K562 (cell line): ENCODE data around the gene DCN. TPM values are rescaled to one million over a fixed set of nuclear protein-coding genes. Genes with fewer than 3 reads are reported as not detected.

Experiments used
- ATAC-seq: fragments of 200-7000 bp; cut with Tn5 transposase; 3 replicates; pipeline ENCODE4 v1.9.1; 2020; ENCODE audit warnings: moderate library complexity
- BruUV-seq: library from RNA; stranded (reverse); fragments of 400-500 nt; replicated peaks from 2 replicates; lab custom pipeline; 2021; lab: Mats Ljungman, UMichigan
- CTCF ChIA-PET: fragments of 300-600 bp; formaldehyde crosslinking; extraction: SDS; loops from one replicate; lab custom pipeline; 2021; ENCODE audit warnings: low intra/inter-chr PET ratio; lab: Yijun Ruan, JAX
- POLR2A ChIA-PET: fragments of 300-600, 350-650 bp; sonication (Branson Sonifier 250); formaldehyde crosslinking; extraction: SDS; loops from one replicate; lab custom pipeline; 2021; ENCODE audit warnings: antibody characterized with exemption, inconsistent platforms; lab: Yijun Ruan, JAX
- DNase-seq, 4 experiments: peaks; one replicate each; pipeline versions ENCODE4 v3.0.0 to v3.0.0-alpha.2; 2011 to 2018; ENCODE audit warnings: low spot score in 3 of 4, mixed read lengths in 3 of 4; ENCODE audit errors: extremely low read depth in 1 of 4
- FAIRE-seq: peaks from 2 replicates; lab custom pipeline; 2011; peaks lifted over from hg19 to GRCh38; lab: Jason Lieb, UNC
- H2AFZ ChIP-seq: 2 replicates; pipeline ENCODE4 v1.6.0; 2011; ENCODE audit warnings: low read depth, low read length, control low read depth, inconsistent platforms
- H3K27ac ChIP-seq: fragments of 200-600 bp; 3 replicates; pipeline ENCODE4 v1.8.0; 2011; ENCODE audit warnings: low read depth, mild to moderate bottlenecking, control low read depth, inconsistent platforms, low read length, moderate library complexity, mixed read lengths; ENCODE audit errors: extremely low read depth
- H3K27me3 ChIP-seq, 2 experiments: fragments of 300-600 bp in 1 of 2; 2 replicates in 1 of 2; 3 replicates in 1 of 2; pipeline versions ENCODE4 v1.6.0 to v1.8.0; 2011; ENCODE audit warnings: inconsistent platforms in 2 of 2, low read length in 2 of 2, mild to moderate bottlenecking in 1 of 2, mixed read lengths in 1 of 2, moderate library complexity in 1 of 2; ENCODE audit not compliant: control insufficient read depth in 2 of 2, insufficient read depth in 2 of 2
- H3K36me3 ChIP-seq: fragments of 300-600 bp; 3 replicates; pipeline ENCODE4 v1.8.0; 2011; ENCODE audit warnings: mild to moderate bottlenecking, low read length, inconsistent platforms; ENCODE audit not compliant: control insufficient read depth, insufficient read depth
- H3K4me1 ChIP-seq, 2 experiments: fragments of 200-600 bp in 1 of 2; replicated peaks in 1 of 2; 2 replicates in 1 of 2; 3 replicates in 1 of 2; pipeline versions ENCODE4 v1.5.1 to v1.8.0; 2011; ENCODE audit warnings: inconsistent platforms in 2 of 2, low read length in 2 of 2, mild to moderate bottlenecking in 1 of 2, mixed read lengths in 1 of 2, moderate library complexity in 1 of 2; ENCODE audit not compliant: control insufficient read depth in 2 of 2, insufficient read depth in 2 of 2
- H3K4me2 ChIP-seq: 2 replicates; pipeline ENCODE4 v1.6.1; 2011; ENCODE audit warnings: low read length, control low read depth, inconsistent platforms, mixed read lengths; ENCODE audit not compliant: insufficient read depth
- H3K4me3 ChIP-seq: fragments of 200-600 bp; sonication (generic), shearing (Covaris generic); 2 replicates; pipeline ENCODE4 v1.5.1; 2016; ENCODE audit warnings: control low read depth, inconsistent platforms
- H3K79me2 ChIP-seq: fragments of 200-600 bp; 3 replicates; pipeline ENCODE4 v1.8.0; 2011; ENCODE audit warnings: low read length, inconsistent platforms; ENCODE audit not compliant: control insufficient read depth, insufficient read depth
- H3K9ac ChIP-seq, 2 experiments: 2 replicates each; pipeline versions ENCODE4 v1.6.0 to v1.6.1; 2011; ENCODE audit warnings: low read depth in 2 of 2, low read length in 2 of 2, control low read depth in 1 of 2, inconsistent platforms in 1 of 2, mild to moderate bottlenecking in 1 of 2, mixed read lengths in 1 of 2; ENCODE audit not compliant: insufficient read depth in 1 of 2
- H3K9me1 ChIP-seq: one replicate; pipeline ENCODE4 v1.6.0; 2011; ENCODE audit warnings: inconsistent platforms, mild to moderate bottlenecking, low read length, moderate library complexity; ENCODE audit not compliant: control insufficient read depth, insufficient read depth
- H3K9me3 ChIP-seq: replicated peaks from 2 replicates; pipeline ENCODE4 v1.5.1; 2011; ENCODE audit warnings: low read depth, low read length, inconsistent platforms; ENCODE audit not compliant: control insufficient read depth, insufficient read depth
- H4K20me1 ChIP-seq: replicated peaks from 2 replicates; pipeline ENCODE4 v1.6.1; 2011; ENCODE audit warnings: low read length, inconsistent platforms, mixed read lengths; ENCODE audit not compliant: control insufficient read depth, insufficient read depth
- BCOR ChIP-seq: fragments of 450-650 bp; IDR thresholded peaks from 2 replicates; pipeline ENCODE4 v1.6.1; 2016
- E4F1 ChIP-seq: fragments of 250-450 bp; sonication (Bioruptor Pico); IDR thresholded peaks from 2 replicates; pipeline ENCODE4 v1.5.0; 2021; ENCODE audit warnings: mild to moderate bottlenecking, borderline replicate concordance
- HCFC1 ChIP-seq: IDR thresholded peaks from 2 replicates; pipeline ENCODE4 v1.6.1; 2012; ENCODE audit warnings: low read depth, low read length, improper control_type of control experiment
- RBBP5 ChIP-seq: fragments of 200-600 bp; sonication (generic); IDR thresholded peaks from 2 replicates; pipeline ENCODE4 v1.6.1; 2012; ENCODE audit warnings: borderline replicate concordance, mild to moderate bottlenecking, low read length, control low read depth, inconsistent platforms; ENCODE audit not compliant: insufficient read depth, poor library complexity, severe bottlenecking
- RBM22 ChIP-seq: fragments of 200-400 bp; formaldehyde crosslinking; IDR thresholded peaks from 2 replicates; pipeline ENCODE4 v1.6.1; 2018; ENCODE audit warnings: low read length, low read depth; ENCODE audit not compliant: poor library complexity, severe bottlenecking
- RBM34 ChIP-seq: fragments of 200-400 bp; formaldehyde crosslinking; IDR thresholded peaks from 2 replicates; pipeline ENCODE4 v1.6.1; 2018; ENCODE audit warnings: low read length, borderline replicate concordance; ENCODE audit not compliant: insufficient read depth
- RNF219 ChIP-seq: fragments of 250-450 bp; sonication (Bioruptor Pico); IDR thresholded peaks from 2 replicates; pipeline ENCODE4 v1.5.0; 2022; ENCODE audit warnings: mild to moderate bottlenecking
- SETDB1 ChIP-seq: IDR thresholded peaks from one replicate; pipeline ENCODE4 v1.6.1; 2012; ENCODE audit warnings: low read length, control low read depth, inconsistent platforms
- SOX6 ChIP-seq: fragments of 450-650 bp; IDR thresholded peaks from 2 replicates; pipeline ENCODE4 v1.6.1; 2014; ENCODE audit warnings: mild to moderate bottlenecking
- THRA ChIP-seq: fragments of 450-650 bp; IDR thresholded peaks from 2 replicates; pipeline ENCODE4 v1.6.1; 2017; ENCODE audit warnings: mild to moderate bottlenecking, moderate library complexity
- UBTF ChIP-seq, 2 experiments: IDR thresholded peaks; 2 replicates each; pipeline ENCODE4 v1.6.1; 2012; ENCODE audit warnings: improper control_type of control experiment in 2 of 2, low read depth in 2 of 2, low read length in 2 of 2, borderline replicate concordance in 1 of 2
- ZNF174 ChIP-seq: fragments of 250-450 bp; sonication (Bioruptor Pico); IDR thresholded peaks from 2 replicates; pipeline ENCODE4 v1.4.0; 2020; ENCODE audit warnings: mild to moderate bottlenecking
- ZNF41 ChIP-seq: fragments of 250-450 bp; sonication (Bioruptor Pico); conservative IDR thresholded peaks from 2 replicates; pipeline ENCODE4 v1.4.0; 2020; ENCODE audit warnings: mild to moderate bottlenecking
- WGBS: fragments of 100-300 bp; shearing (Covaris generic); methylation state at CpG from one replicate; pipeline ENCODE4 v1.1.6; 2016; ENCODE audit warnings: low coverage, mixed read lengths; ENCODE audit not compliant: insufficient coverage; ENCODE audit errors: missing lambda C conversion rate; 5-methylcytosine and 5-hydroxymethylcytosine counted together
- in situ Hi-C: fragments of 300-500 bp; cut with MboI; formaldehyde crosslinking; loops from 4 replicates; pipeline ENCODE4 v1.15.0; 2018; ENCODE audit warnings: inconsistent platforms, mixed read lengths
- intact Hi-C: fragments of 100-400 bp; cut with micrococcal nuclease; formaldehyde crosslinking; loops from 2 replicates; pipeline ENCODE4 v1.14.2; 2022
- polyA plus RNA-seq, 8 experiments: library from polyadenylated mRNA; depleted of rRNA in 4 of 8; stranded (reverse) in 5 of 8; unstranded in 3 of 8; fragments of >200 nt; fragmentation: Nextera tagmentation in 2 of 8; fragmentation: Illumina TruSeq in 1 of 8; extraction: Ambion mirVana in 2 of 8; extraction: Trizol in 1 of 8; gene quantifications; 2 replicates each; pipeline versions ENCODE4 v1.2.1 to v1.2.3, GENCODE V29; 2011 to 2014; ENCODE audit warnings: inconsistent platforms in 1 of 8, missing spikeins in 1 of 8
- total RNA-seq, 7 experiments: library from RNA; depleted of rRNA in 6 of 7; stranded (reverse); fragments of >200 nt in 6 of 7; fragmentation: Illumina TruSeq in 2 of 7; extraction: Trizol in 2 of 7; gene quantifications; 2 replicates each; pipeline versions ENCODE4 v1.2.1 to v1.2.3, GENCODE V29; 2011 to 2021; ENCODE audit warnings: low replicate concordance in 1 of 7

Gene DCN
- total and polyA plus RNA-seq, 9 of the 15 experiments (the other 6 are each of a cell fraction or from before 2014, with no cell fraction given), result 0.08 to 2.4 (median 0.31) TPM; not detected in 1

- intact Hi-C loops (loop anchor here (5.0 to 10.0 kb wide), 2 partner anchors 131 to 217 kb away; no protein-coding TSS in a partner anchor), in situ Hi-C loops (no loop called here)
- no peak overlapping the region for H3K4me2 ChIP-seq
- no peaks in the 10 kb centered on the region for H3K9me3 ChIP-seq
- WGBS, result 0% methylated on average over 5 of the region's 5 CpGs
- no peaks in the 10 kb centered on the region for H3K36me3 ChIP-seq
- H3K4me3 ChIP-seq, result no peak overlapping the region
- no peak for DNase-seq
- no peak for FAIRE-seq
- no peak overlapping the region for H3K27ac ChIP-seq
- H3K9ac ChIP-seq, result no peak overlapping the region
- H4K20me1 ChIP-seq, result no peaks in the 10 kb centered on the region
- no TSS peak for BruUV-seq
- TF ChIP-seq RNF219 (no peak), HCFC1 (no peak), RBM34 (no peak), BCOR (no peak), ZNF41 (CRISPR knock-in tag) (no peak), RBBP5 (no peak), THRA (no peak), UBTF (IDR thresholded peaks at IDR 0.05; ENCODE audit: borderline replicate concordance in 1 of 2, low read depth in 2 of 2, low read length in 2 of 2) (no peak), RBM22 (no peak), SETDB1 (no peak), ZNF174 (CRISPR knock-in tag) (no peak), E4F1 (CRISPR knock-in tag) (no peak), SOX6 (no peak)
- TF ChIP-seq, all 486 proteins: peak for 0
- H2AFZ ChIP-seq, result no peak overlapping the region
- H3K4me1 ChIP-seq, result no peaks in the 10 kb centered on the region
- no peak for ATAC-seq
- no peaks in the 10 kb centered on the region for H3K27me3 ChIP-seq
- CTCF ChIA-PET, result no interaction called here
- no peaks in the 10 kb centered on the region for H3K9me1 ChIP-seq
- no peaks in the 10 kb centered on the region for H3K79me2 ChIP-seq
- POLR2A ChIA-PET, result no interaction called here
Observed at GRCh38 chr12:91108196-91108755, 74.3 kb downstream of the DCN start.
